GM21423 (cell line): Measurements from ENCODE around the gene DIP2C.
"Not testable (repeated sequence)": the region's sequence is repeated elsewhere in the genome, so short reads cannot be mapped to it uniquely, and the experiment has no call there.

Source experiments
- ATAC-seq: cut with Tn5 transposase; IDR thresholded peaks from one replicate; pipeline ENCODE4 v1.9.1; 2021; ENCODE audit warnings: mild to moderate bottlenecking, moderate library complexity; ENCODE audit not compliant: unreplicated experiment

DIP2C gene

GRCh38 chr10:525565-526315 is 163.7 kb downstream of the DIP2C start:
- no peak for ATAC-seq

GRCh38 chr10:523925-524324 is 165.5 kb downstream of the DIP2C start:
- no peak for ATAC-seq

GRCh38 chr10:522350-522749 is 167.1 kb downstream of the DIP2C start:
- ATAC-seq = no peak

- no peak for ATAC-seq
Observed at GRCh38 chr10:521261-522250, 167.9 kb downstream of the DIP2C start.

- no peak for ATAC-seq
Observed at GRCh38 chr10:520402-520787, 169.1 kb downstream of the DIP2C start.

GRCh38 chr10:519716-520401 is 169.6 kb downstream of the DIP2C start:
- ATAC-seq = no peak

- ATAC-seq = no peak
Observed at GRCh38 chr10:519055-519715, 170.3 kb downstream of the DIP2C start.

- ATAC-seq = no peak
Observed at GRCh38 chr10:517872-518475, 171.5 kb downstream of the DIP2C start.

- ATAC-seq = no peak
Observed at GRCh38 chr10:517241-517830, 172.1 kb downstream of the DIP2C start.

GRCh38 chr10:516764-517163 is 172.7 kb downstream of the DIP2C start:
- no peak for ATAC-seq

- ATAC-seq = no peak
Observed at GRCh38 chr10:515674-516073, 173.8 kb downstream of the DIP2C start.

GRCh38 chr10:514137-514671 is 175.3 kb downstream of the DIP2C start:
- no peak for ATAC-seq

- ATAC-seq = no peak
Observed at GRCh38 chr10:513393-513792, 176.1 kb downstream of the DIP2C start.

- not testable (repeated sequence) for ATAC-seq
Observed at GRCh38 chr10:512661-513060, 176.8 kb downstream of the DIP2C start.

GRCh38 chr10:511849-512191 is 177.6 kb downstream of the DIP2C start:
- no peak for ATAC-seq

GRCh38 chr10:511101-511848 is 178.2 kb downstream of the DIP2C start:
- ATAC-seq = peak; percentile 53

- ATAC-seq = no peak
Observed at GRCh38 chr10:510415-510881, 179.0 kb downstream of the DIP2C start.

- ATAC-seq = no peak
Observed at GRCh38 chr10:509361-510102, 179.9 kb downstream of the DIP2C start.
